NCI-H446 treated with DMSO at 0.1 percent for 48 hours (cell line): ENCODE data around the gene CDH6.
"Not testable (repeated sequence)": the region's sequence is repeated elsewhere in the genome, so short reads cannot be mapped to it uniquely, and the experiment has no call there.

Source experiments
- DNase-seq: peaks from one replicate; lab custom pipeline; 2025; lab: John Stamatoyannopoulos, UW

Gene CDH6

DNA sequence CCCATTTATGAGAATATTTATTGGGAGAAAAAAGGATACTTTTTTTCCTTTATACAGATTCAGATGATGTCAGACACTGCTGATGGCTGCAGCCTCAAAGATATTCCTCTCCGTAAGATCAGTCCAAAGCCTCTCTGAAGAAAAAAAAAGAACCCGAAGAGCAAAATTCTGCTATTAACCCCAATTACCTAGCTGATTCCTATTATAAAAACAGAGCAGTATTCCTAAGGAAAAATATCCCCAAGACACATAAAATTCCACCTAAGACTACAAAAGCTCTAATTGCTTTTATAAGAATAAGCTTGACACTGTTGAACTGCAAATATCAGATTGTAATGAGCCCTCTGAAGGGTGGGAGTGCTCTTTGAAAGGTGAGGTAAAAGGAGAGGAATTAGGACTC lies 138.7 kb downstream of the CDH6 start:
- DNase-seq = no peak

- DNase-seq = no peak
Observed at GRCh38 chr5:31333475-31333874, 140.0 kb downstream of the CDH6 start.

DNA sequence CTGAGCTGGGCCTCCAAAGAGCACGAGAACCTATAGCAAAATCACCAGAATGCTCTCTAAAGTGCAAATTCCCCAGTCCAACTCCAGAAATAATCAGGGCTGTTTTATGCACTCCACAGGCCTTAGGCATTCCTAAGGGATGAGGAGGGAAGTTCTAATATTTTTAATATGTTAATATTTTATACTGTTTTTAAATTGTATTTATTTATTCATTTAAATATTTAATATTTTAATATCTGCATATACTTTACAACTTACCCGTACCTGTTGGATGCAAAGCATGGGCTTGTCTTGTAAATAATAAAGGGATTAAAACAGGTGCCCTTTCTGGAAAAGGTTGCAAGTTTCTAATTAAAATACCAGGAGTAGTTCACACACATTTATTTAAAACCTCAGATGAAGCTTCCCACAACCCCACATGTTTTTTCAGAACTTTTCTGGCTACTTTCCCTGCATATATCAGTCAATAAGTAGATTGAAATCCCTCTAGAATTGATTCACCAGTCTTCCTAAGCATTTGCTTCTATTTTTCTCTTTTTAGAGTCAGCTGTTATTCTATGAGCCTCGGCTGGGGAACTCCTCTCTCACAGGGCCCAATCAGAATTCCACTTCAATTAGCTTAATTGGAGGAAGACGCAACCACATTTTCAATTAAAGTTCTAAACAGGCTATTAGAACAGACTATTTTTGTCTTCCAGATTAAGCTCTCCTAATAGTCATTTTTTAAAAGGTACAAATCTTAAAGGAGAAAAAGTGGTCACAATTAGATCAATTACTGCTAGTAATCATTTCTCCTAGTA lies 140.8 kb downstream of the CDH6 start:
- no peak for DNase-seq

DNA sequence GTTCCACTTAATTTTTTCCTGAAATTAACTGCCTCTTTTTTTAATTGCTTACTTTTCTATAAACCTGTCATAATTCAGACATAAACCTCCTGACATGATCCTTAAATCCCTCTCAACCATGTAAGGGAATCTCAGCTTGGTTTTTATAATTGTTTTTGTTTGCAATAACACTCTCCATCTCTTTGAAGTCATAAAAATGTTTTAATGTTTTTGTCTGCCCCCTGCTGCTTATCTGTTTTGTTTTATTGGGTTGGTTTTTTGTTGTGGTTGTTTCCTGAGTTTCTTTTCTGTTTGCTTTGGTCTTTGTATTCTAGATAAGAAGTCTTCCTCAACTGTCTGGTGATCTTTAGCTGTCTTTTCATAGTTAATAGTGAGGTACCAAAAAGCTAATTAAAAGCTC lies 142.0 kb downstream of the CDH6 start:
- no peak for DNase-seq

- no peak for DNase-seq
Observed at GRCh38 chr5:31343946-31344345, 150.5 kb downstream of the CDH6 start.

DNA sequence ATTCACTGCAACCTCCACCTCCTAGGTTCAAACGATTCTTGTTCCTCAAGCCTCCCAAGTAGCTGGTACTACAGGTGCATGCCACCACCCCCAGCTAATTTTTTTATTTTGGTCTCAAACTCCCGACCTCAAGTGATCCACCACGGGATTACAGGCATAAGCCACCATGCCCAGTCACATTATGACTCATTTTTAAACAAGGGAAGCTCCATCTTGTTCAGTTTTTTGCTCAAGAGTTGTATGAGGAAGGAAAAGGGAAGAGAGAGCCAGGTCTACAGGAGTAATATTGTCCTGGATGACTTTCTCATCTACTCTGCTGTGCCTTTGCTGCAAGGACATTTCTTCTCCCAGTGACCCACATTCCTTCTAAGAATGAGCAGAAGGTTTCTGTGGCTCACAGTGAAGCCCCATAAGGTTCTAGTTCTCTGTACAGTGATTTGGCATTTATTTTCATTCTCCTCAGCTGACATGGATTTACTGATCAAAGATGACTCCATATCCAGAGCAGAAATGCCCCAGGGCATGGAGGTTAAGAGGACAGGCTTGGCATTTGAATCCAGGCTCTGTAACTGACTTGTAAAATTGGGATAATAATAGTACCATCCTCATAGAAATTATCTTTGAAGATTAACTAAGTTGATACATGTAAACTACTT lies 153.5 kb downstream of the CDH6 start:
- no peak for DNase-seq

GRCh38 chr5:31347552-31347905 lies 154.0 kb downstream of the CDH6 start:
- DNase-seq = no peak

DNA sequence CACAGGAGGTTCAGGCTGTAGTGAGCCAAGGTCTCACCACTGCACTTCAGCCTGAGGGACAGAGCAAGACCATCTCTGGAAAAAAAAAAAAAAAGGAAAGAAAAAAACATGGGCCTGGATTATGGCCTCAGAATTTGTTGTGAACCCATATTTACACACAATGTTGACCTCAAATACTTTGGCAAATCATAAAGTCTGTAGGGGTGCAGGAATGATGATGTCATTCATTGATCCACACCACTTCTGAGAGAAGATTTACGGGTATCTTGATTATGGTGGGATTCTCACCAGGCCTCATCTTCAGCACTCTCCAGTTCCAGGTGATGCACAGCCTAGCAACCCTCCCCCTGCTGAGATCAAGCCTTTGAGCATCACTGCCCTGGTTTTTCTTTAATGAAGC lies 156.9 kb downstream of the CDH6 start:
- DNase-seq = no peak

GRCh38 chr5:31355337-31355736 lies 161.9 kb downstream of the CDH6 start:
- no peak for DNase-seq

- no peak for DNase-seq
Observed at GRCh38 chr5:31357038-31357437, 163.6 kb downstream of the CDH6 start.

- no peak for DNase-seq
Observed at GRCh38 chr5:31359839-31360238, 166.4 kb downstream of the CDH6 start.

GRCh38 chr5:31361234-31361633 lies 167.7 kb downstream of the CDH6 start:
- DNase-seq = no peak

DNA sequence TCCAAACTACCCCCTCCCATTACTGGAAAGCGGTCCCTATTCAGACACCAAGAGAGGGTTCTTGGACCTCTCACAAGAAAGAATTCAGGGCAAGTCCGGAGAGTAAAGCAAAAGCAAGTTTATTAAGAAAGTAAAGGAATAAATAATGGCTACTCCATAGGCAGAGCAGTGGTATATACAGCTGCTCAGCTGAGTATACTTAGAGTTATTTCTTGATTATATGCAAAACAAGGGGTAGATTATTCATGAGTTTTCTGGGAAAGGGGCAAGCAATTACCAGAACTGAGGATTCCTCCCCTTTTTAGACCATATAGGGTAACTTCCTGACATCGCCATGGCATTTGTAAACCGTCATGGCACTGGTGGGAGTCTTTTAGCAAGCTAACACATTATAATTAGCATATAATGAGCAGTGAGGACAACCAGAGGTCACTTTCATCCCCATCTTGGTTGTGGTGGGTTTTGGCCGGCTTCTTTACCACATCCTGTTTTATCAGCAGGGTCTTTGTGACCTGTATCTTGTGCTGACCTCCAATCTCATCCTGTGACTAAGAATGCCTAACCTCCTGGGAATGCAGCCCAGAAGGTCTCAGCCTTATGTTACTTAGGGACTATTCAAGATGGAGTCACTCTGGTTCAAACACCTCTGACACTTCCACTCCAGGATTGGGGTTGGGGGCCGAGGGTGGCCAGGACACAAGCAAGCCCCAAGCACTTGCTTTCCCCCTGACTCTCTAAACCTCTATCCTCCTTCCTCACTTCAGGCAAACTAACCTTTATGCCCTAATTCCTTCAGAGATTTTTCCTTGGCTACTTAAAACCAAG lies 168.4 kb downstream of the CDH6 start:
- DNase-seq = not testable (repeated sequence)

DNA sequence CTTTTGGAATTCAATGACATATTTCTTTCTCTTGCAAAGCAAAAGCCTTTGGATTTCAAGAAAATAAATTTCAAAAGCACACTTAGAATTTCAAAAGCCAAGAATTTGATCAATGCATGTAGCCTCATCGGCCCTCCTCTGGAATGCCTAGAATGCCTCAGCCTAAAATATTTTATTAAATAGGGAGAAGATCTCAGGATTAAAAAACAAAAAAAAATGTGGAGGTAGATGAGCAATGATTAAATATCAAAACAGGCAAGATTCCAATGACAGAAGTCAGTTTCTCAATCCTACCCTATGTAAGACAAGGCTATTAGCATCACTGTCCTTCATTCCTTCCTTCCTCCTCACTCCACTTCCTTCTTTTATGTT lies 169.0 kb downstream of the CDH6 start:
- no peak for DNase-seq

- no peak for DNase-seq
Observed at GRCh38 chr5:31362931-31363568, 169.6 kb downstream of the CDH6 start.

GRCh38 chr5:31364881-31365636 lies 171.6 kb downstream of the CDH6 start:
- no peak for DNase-seq

- no peak for DNase-seq
Observed at GRCh38 chr5:31365776-31366175, 172.3 kb downstream of the CDH6 start.

DNA sequence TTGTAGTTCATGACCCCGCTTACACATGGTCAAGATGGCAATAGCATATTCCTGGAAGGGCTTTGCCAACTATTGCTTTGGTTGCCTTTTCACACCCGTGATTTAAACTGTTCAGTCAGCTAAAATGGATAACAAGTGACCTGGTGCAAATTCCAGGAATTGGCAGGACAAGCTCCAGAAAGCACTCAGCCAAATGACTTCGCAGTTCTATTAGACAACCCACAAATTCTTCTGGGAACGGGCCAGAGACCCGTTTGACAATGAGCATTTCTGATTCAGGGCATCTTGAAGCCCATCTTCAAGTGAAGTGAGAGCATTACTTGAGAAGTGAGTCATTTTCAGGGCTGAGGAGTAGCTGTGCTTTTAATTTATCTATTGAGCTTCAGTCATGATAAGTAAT lies 173.5 kb downstream of the CDH6 start:
- no peak for DNase-seq

DNA sequence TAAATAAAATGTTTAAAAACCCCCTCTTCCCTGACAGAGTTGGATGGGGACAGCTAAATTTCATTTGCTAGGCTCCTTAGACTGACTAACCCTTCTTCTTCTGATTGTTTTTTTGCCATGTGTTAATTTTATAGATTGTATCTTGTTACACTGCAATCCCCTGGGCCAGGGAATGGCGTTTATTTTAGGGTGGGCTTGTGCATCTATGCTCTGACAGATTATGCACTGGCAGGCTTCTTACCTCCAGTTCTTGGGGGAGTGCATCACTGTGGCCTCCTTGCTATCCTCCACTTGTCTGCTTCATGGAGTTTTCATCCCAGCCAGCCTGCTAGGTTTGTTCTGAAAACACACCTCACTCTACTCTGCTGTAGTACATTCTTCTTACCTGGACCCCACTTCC lies 178.6 kb downstream of the CDH6 start:
- DNase-seq = no peak

DNA sequence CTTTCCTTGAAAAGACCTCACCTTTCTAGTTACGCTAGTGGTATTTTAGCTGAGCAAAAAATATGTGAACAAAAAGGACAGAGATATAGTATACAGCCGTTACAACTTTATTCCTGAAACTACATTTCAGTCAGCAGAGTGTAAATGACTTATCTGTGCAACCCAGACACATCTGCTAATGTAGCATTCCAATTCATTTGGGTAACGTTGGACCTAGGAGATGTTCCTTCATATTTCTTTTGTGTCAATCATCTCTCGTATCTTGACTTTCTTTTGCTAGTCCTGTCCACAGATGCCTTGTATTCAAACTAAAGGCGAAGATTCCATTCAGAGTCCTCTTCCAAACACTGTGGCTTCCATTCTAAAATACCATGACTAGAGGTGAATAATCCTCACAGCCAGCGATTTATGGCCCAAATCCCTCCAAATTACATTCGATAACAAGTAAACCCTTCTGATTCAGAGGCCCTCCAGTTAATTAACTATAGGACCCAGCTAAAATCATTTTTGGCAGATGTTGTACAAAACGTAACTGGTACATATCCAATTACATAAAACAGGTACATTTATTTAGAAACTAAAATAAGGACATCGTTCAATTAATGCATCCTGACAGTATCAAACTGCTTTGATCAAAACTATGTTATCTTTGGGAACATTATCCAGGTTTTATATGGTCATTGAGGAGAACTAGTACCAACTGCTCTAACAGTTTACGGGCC lies 182.7 kb downstream of the CDH6 start:
- DNase-seq = no peak

- no peak for DNase-seq
Observed at GRCh38 chr5:31377274-31377946, 183.9 kb downstream of the CDH6 start.
